Activated T-cell treated with anti-CD3 and anti-CD28 coated beads for 1 hour (primary cell): ENCODE data around the gene PDE4D.
"Not testable (repeated sequence)": the region's sequence is repeated elsewhere in the genome, so short reads cannot be mapped to it uniquely, and the experiment has no call there.

ENCODE experiments used
- DNase-seq: peaks from one replicate; pipeline ENCODE4 v3.0.0-alpha.2; 2020; ENCODE audit warnings: low read depth

The PDE4D gene

DNA sequence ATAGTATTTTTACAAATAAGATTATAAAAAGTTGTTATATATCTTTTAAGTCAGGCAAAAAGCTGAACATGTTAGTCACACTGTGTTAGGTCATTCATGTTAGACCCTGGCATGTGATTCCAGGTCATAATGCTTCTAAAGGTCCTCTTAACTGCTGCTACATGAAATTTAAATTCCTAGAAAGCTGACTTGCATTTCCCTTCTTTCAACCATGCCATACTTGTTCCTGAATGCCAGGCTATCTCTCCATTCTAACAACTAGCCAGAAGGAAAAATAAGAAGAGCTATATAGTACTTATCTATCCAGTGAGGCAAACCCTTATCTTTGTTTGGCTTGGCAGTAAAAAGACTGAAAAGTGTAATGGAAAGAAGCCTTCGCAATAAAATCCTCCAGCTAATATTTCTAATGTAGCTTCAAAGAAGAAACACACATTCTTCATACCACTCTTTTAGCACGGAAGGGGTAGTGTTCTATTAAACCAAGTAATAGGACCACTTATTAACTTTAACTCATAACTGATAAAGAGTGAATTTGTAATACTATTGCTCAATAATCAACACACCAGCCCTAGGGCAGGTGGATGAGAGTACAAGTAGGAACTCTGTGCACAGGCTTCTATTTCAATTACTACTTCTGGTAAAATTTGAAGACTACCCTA lies 310.2 kb downstream of the PDE4D start:
- DNase-seq, result no peak

DNA sequence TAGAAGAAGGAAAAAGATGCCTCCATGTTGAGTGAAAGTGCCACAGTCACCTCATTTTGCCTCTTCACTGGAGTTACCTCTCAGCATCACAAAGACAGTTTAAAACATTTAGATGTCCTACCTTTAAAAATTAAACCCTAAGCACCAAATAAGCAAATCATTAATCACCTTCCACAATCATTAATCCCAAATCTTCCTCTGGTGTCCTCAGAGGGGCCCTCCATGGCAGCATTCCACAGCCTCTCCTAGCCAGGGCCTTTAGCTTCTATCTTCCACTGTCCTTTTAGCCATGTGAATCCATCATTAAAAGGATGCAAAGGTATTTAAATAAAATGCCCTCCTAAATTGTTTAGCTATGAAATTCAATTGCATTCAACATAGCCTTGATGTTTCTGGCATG lies 310.8 kb downstream of the PDE4D start:
- DNase-seq, result no peak

DNA sequence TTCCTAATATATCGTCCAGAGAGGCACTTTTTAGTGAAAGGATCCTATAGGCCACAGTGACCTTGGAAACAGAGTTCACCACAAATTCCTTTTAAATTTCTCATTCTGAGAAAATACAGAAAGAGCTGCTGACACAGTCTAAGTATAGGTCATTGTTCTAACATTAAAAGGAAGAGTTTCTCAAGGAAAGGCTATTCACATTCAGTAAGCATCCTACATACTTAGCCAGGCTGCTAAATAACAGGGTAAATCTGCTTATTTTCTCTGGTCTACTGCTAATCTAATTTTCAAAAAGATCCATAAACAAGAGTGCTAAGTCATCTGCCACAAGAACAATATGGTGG lies 313.7 kb downstream of the PDE4D start:
- DNase-seq, result no peak

DNA sequence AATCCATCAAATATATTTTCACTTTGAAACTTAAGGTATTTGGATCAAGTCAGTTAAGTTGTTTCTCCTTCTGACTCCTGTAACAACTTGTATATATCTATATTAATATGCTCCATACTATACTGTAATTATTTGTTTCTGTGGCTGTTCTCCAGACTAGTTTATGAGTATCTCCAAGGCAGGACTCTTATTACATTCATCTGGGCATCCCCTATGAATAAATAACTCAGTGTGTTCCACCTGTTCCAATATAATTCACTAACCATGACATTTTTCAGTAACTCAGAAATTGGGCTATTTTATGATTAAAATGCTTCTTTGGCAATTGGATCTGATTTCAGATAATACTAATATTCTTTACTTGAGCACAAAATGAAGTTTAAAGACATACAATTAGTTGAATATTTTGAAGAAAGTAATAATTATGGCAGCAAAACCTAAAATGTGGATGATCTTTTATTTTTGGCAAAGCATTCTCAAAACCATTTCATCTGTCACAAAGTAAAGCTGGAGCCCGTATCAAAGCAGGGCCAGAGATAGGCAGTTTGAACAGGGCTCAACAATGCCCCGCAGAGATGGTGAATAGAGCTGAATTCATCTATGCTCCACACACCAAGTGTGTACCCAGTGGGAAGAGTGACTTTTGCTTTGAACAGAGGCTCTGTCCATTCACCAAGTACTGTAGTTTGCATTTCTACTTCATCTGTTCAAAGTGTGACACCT lies 314.3 kb downstream of the PDE4D start:
- no peak for DNase-seq

DNA sequence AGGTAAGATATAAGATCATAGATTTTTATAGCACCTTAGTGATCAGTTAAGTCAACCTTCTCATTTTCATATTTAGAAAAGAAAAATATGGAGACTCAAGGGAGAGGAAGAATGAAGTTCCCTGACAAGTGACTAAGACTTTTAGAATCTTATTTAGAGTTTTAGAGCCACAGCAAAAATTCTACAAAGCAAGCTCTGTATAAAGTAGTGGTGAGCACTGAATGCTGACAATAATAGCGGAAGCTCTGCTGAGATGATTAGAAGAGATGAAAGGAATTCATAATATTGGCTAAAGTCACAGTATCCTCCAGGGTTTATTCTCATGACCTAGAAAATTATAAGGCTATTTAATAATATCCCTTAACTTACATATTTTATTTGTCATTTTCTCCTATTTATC lies 316.0 kb downstream of the PDE4D start:
- DNase-seq, result no peak

DNA sequence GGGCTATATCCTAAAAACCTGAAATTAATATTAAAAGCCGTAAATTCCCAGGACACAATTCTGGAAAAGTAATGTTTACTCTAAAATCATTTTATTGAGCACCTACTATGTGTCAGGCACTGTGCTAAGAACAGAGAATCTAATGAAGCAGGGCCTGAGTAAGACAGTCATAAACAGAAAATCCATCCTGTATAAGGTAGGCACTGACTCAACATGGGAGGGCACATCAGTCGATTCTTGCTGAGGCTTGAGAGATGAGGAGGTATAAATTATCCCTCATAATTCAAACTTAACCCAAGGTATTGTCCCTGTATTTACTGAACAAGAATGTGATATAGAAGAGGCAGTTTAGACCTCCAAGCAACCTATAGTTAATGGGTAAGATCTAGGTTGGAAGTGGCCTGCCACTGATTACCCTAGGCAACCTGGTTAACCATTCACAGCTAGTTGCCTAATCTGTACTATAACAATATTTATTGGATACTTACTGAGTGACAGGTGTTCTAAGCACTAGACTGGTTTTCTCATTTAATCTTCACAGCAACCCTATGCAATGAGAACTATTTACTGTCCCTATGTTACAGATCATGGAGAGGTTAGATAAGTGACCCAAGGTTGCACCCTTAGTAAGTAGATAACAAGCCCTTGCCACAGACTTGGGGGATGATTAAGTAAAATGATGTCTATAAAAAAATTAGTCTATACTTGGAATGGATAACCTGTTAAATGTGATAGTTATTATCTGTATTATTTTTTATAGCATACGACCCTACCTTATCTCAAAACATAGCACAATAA lies 317.7 kb downstream of the PDE4D start:
- no peak for DNase-seq

DNA sequence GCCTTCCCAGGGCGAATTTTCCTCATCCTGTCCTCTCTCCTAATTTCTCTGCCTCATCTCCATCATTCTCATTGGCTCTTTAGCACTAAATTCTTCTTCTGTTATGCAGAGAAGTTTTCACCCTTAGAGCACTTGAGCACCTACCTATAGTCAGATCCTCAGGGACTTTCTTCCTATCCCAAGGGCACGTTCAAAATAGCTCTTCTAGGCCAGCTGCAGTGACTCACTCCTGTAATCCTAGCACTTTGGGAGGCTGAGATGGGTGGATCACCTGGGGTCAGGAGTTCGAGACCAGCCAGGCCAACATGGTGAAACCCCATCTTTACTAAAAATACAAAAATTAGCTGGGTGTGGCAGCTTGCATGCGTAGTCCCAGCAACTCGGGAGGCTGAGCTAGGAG lies 320.0 kb downstream of the PDE4D start:
- DNase-seq, result not testable (repeated sequence)

DNA sequence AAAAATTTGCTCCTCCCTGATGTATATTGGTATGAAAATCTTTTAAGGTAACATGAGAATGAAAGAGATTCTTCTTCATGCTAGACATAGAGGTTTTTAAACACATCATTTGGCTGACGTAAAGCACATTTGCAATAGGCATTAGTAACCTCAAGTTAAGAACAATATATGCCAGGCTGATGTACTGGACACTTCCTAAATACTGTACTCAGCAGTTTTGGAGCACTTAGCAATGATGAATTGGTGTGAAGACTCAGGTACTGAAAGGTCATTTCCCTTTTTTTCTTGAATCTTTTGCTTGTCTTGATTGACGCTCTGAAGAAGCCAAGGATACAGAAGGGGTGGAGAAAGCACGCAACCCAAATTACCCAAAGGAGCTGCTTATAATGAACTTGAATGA lies 322.5 kb downstream of the PDE4D start:
- no peak for DNase-seq

DNA sequence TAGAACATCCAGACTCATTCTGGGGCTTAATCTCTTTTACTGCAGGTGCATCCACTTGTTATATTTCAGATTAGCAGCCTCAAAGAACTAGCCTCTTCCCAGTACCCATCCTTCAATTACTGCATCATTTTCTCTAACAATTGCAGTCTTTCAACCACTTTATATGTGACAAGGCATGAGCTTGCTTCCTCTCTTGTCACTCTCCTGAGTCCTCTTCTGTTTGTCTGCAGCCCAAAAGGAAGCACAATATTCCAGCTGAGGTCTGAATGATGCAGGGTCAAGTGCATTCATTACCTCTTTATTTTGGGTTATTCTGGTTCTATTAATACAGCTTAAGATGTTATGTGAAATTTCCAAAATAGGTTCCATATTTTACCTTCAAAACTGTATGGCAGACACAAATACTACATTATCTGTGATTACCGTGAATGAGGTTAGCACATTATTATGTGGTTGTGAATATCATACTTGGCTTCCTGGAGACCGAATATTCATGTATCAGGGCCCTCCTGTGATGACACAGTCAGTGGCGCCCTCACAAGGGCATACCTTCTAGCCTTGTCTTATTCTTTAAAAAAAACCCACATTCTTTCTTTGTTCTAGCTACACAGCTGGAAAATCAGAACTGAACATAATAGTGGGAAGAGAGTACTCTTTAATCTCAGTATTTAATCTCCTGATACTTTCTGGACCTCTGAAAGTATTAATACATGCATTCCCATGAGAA lies 323.8 kb downstream of the PDE4D start:
- no peak for DNase-seq

DNA sequence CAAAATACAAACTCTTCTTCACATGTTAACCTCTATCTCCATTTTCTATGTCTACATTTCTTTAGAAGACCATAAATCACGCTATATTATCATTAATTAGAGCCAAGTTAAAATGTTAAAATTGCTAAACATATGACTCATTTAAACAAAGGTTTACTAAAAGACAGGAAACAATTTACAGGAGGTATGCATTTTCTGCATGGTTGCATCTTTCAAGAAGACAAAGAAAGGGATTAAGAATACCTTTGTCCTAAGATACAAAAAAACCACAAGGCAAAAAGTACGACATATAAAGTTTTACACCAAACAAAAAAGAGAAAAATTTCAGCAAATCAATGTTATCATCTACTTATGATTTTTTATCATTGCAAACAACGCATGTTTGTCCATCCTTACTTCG lies 324.4 kb downstream of the PDE4D start:
- DNase-seq, result no peak

DNA sequence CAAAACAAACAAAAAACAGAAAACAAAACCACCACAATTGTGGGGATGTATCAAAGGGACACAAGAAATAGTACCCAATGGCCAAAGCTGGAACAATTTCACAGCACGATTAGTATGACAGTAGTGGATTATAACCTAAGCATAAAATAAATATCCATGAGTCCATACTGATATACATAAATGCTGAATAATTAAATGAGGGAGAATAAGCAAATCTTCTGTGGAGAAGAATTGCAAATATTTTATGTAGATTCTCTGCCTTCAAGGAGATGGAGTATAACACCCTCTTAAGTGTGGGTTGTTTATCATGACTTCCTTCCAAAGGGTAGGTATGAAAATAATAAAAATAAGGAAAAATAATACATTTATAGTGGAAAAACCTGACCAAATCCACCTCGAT lies 325.4 kb downstream of the PDE4D start:
- no peak for DNase-seq

DNA sequence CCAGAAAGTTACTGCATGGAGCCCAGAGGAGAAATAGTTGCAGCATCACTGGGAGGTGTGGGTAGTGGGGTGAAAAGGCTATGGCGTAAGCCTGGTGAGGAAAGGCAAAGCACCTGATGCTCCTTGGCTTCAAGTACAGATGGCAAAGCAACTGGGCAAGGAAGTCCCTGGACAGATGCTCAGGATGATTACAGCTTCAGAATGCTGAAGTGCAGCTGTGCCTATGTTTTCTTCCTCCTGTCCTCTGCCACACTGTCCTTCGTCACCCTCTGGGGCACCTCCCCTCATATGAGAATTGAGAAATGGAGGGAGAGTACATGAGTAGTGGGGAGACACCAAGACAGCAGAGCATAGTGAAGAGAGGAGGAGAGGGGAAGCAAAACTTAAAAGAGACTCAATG lies 328.0 kb downstream of the PDE4D start:
- no peak for DNase-seq

DNA sequence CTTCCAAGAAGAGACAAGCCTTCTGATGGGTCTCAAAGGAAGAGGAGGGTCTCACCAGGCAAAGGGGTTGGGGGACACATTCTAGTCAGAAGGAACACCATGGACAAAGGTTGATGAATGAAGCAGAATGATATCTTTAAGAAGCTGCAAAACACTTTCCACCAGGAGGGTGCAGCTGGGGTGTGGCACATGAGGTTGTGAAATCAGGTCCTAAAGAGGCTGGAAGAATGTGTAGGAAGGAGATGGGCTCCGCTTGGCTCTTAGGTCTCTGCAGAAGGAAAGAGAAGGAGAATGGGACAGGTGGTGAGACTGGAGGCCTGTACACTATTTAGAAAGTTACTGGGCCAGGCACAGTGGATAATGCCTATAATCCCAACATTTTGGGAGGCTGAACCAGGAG lies 328.6 kb downstream of the PDE4D start:
- no peak for DNase-seq

DNA sequence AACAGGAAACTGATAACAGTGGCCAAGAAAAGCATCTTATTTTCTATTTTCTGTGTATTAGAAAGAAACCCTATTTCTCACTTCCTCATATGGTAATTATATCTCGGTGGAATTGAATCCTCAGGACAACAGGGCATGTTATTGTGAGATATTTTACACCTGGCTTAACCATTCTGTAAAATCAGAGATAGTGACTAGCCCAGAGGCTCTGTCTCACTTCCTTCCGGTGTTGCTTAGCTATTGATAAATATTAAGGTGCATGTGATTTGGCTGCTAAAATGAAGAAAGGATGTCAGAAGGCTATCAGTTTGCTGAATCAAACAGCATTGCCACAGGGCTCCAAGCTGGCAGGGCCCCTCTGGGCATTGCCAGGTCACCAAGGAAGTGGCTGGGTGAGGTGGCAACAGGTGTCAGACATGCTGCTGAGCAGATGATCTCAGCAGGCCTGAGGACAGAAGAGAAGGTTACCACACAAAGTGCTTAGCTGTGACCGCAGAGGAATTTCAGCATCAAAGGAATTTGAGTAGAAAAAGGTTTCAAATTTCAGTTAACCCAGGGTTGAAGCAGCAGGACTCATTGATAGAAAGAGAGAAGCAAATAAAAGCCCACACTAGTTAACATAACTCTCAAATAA lies 330.7 kb downstream of the PDE4D start:
- DNase-seq, result no peak

DNA sequence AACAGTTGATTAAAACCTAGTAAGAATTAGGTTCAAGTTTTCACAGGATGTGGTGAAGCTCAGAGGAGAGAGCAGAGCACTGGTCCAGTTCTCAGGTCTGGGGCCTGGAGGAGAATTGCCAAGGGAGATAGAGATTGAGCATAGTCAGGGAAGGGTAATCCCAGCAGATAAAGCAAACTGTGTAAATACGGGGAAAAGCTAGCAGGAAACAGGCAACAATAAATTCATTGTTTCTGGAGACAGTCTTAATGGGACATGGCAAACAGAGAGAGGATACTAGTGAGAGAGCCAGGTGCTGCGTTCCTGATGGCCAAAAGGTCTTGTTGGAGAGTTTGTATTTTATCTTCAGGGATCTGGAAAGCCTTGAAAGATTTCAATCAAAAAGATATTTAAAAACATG lies 333.0 kb downstream of the PDE4D start:
- no peak for DNase-seq

DNA sequence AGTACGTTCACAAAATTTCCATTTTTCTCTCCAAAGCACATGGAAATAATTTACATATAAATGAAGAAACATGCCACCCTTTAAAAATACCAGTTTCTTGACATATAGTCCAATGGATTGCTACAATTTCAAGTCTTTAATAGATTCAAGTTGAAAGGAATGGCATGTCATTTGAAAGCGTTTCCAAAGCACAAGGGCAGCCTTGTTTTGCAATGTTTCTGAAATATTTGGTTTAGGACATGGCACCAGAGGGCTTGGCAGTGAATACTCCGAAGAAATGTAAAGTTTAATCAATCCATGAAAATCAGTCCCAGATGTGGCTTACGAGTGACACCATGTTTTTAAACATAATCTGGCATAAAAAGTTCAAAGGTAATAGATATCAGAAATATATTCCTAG lies 333.7 kb downstream of the PDE4D start:
- DNase-seq, result no peak

DNA sequence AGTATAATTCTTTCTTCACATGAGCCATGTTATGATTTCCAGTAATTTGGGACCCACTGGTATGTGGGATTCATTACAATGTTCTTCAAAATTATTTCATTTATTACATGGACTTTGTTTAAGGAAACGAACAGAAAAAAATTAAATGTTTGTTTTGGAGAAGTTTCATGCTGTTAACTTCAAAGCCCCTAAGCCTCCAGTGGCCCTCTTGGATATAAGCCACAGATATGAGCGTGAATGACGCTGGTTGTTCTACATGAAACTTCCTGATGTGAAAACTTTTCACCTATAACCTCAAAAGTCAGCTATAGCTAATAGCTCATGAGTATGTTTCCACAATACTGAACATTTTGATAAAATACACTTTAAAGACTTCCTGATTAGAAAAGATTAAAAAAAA lies 334.2 kb downstream of the PDE4D start:
- no peak for DNase-seq

DNA sequence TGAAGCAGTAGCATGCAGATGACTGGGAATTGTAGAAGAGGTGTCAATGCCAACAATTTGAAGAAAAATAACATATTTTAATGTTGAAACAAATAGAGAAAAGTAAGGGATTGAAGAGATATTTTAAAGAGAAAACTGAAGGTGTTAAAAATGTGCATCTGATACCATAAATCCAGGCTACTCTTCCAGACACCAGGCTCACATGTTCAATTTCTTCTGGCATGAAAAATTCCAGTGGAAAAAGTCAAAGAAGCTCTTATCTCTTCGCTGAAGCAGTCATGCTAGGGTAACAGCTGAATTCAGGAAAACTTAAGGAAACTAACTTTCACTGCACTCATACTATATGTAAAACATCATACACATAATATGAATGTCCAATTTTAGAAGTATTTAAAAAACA lies 335.0 kb downstream of the PDE4D start:
- DNase-seq, result no peak

DNA sequence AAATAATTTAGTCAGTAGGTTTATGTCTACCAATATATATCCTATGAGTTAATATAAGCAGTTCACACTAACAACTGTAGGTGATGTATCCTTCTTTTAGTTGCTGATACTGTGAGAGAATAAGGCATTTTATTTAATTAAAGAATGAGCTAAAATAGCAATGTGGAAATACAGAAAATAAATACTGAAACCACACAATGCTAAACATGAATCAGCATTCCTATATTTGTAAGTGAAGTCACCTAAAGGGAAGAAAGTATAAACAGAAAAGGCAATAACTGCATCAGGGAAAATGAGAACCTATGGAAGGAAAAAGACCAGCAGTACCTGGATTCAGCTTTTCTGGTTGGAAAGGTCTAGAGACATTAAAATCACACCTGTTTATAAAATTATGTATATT lies 336.0 kb downstream of the PDE4D start:
- DNase-seq, result no peak

DNA sequence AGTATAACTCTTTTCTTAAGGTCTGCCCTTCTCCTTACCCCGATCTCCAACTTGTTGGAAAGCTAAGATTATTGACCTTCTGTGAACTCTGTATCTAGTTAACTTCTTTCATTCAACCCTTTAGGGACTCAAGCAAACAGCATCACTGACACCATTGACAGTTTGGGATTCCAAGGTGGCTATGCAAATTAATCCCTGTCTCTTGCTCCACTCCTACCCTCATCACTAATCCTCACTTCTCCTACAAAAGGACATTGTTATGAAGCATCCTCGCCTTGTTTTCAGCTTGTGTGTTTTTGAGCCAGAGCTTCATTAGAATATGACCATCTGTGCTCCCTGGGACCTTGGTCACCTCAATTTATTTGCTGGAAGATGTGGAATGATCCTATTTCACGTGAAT lies 337.9 kb downstream of the PDE4D start:
- DNase-seq, result no peak

DNA sequence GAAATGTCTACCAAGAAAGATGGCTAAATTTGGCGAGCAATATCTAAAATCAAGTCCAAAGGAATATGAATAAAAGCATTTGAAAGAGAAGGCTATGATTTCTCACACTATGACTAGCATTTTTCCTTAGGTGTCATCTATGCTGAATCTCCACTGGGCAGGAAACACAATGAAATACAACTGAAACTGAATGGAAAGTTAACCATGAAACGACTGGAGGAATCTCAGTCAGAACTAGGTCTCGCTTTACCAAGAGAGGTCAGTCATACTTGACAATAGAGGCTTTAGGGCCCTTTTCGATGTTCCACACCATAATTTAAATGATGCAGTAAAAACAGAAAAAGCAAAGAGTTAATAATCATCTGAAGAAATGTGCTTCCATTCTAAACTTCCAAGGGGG lies 339.0 kb downstream of the PDE4D start:
- DNase-seq, result no peak

DNA sequence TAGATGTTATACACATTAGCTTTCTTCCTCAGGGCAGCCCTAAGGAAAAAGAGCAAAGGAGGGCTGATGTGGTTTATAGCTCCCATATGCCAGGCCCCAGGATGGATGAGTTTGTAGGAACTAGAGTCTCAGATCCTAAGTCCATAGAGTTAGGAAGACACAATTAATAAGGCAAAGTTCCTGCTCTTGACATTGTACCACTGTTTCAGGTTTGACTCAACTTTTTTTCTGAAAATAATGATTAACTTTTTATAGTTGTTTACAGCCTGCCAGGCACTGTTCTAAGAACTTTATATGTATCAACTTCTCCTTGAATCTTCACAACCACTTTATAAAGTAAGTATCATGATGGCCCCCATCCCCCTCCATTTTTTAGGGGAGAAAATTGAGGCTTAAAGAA lies 339.5 kb downstream of the PDE4D start:
- no peak for DNase-seq
